ENCODE results near the gene MBIP.

GRCh38 chr14:36289954-36290353 is 30.5 kb downstream of the MBIP start:
- TF ChIP-seq CTCF (IDR thresholded peaks at IDR 0.05) = no peak
- TF ChIP-seq POLR2A (IDR thresholded peaks at IDR 0.05) = no peak

Data from ovary (tissue), 3 donors.